Nephron progenitor cell (in vitro differentiated cells): ENCODE results near the gene POU6F1.

Experiments used
- DNase-seq: peaks from one replicate; pipeline ENCODE4 v3.0.0; 2021
- H3K27ac Mint-ChIP-seq: 2 replicates; pipeline ENCODE4 v1.8.0; 2021; ENCODE audit warnings: mild to moderate bottlenecking, moderate library complexity, mixed read lengths
- H3K27me3 Mint-ChIP-seq: 2 replicates; pipeline ENCODE4 v1.8.0; 2021; ENCODE audit warnings: mild to moderate bottlenecking, low read depth, mixed read lengths; ENCODE audit not compliant: poor library complexity
- H3K36me3 Mint-ChIP-seq: 2 replicates; pipeline ENCODE4 v1.8.0; 2021; ENCODE audit warnings: low read depth, mixed read lengths
- H3K4me1 Mint-ChIP-seq: 2 replicates; pipeline ENCODE4 v1.8.0; 2021; ENCODE audit warnings: mixed read lengths
- H3K4me3 Mint-ChIP-seq: 2 replicates; pipeline ENCODE4 v1.8.0; 2021; ENCODE audit warnings: mild to moderate bottlenecking, moderate library complexity, mixed read lengths
- H3K9me3 Mint-ChIP-seq: 2 replicates; pipeline ENCODE4 v1.8.0; 2021; ENCODE audit warnings: mild to moderate bottlenecking, moderate library complexity, mixed read lengths
- CTCF ChIP-seq: fragments of 200-600 bp; sonication (generic); IDR thresholded peaks from 2 replicates; pipeline ENCODE4 v1.5.0; 2021; ENCODE audit warnings: antibody characterized with exemption

Gene POU6F1

GRCh38 chr12:51198568-51199365 is 19.1 kb downstream of the POU6F1 start:
- H3K4me1 Mint-ChIP-seq: peaks cover 11% of the 10 kb centered on the region
- TF ChIP-seq CTCF: no peak
- no peaks in the 10 kb centered on the region for H3K9me3 Mint-ChIP-seq
- H3K27me3 Mint-ChIP-seq: peaks cover 5% of the 10 kb centered on the region
- no peak for DNase-seq
- no peak overlapping the region for H3K4me3 Mint-ChIP-seq
- no peaks in the 10 kb centered on the region for H3K36me3 Mint-ChIP-seq
- H3K27ac Mint-ChIP-seq: no peak overlapping the region

- H3K27me3 Mint-ChIP-seq: no peaks in the 10 kb centered on the region
- no peak for DNase-seq
- no peak overlapping the region for H3K4me3 Mint-ChIP-seq
- H3K9me3 Mint-ChIP-seq: no peaks in the 10 kb centered on the region
- H3K27ac Mint-ChIP-seq: no peak overlapping the region
- H3K4me1 Mint-ChIP-seq: peaks cover 11% of the 10 kb centered on the region
- no peaks in the 10 kb centered on the region for H3K36me3 Mint-ChIP-seq
- TF ChIP-seq CTCF: no peak
These were observed 19.9 kb downstream of the POU6F1 start for GRCh38 chr12:51197736-51198567.

GRCh38 chr12:51196547-51196946 is 21.3 kb downstream of the POU6F1 start:
- no peak for DNase-seq
- no peak overlapping the region for H3K4me3 Mint-ChIP-seq
- TF ChIP-seq CTCF: no peak
- H3K4me1 Mint-ChIP-seq: peaks cover 11% of the 10 kb centered on the region
- H3K27ac Mint-ChIP-seq: no peak overlapping the region
- no peaks in the 10 kb centered on the region for H3K27me3 Mint-ChIP-seq
- no peaks in the 10 kb centered on the region for H3K9me3 Mint-ChIP-seq
- no peaks in the 10 kb centered on the region for H3K36me3 Mint-ChIP-seq

- H3K9me3 Mint-ChIP-seq: no peaks in the 10 kb centered on the region
- no peaks in the 10 kb centered on the region for H3K27me3 Mint-ChIP-seq
- peaks cover 15% of the 10 kb centered on the region for H3K4me1 Mint-ChIP-seq
- DNase-seq: no peak
- no peak overlapping the region for H3K4me3 Mint-ChIP-seq
- no peak overlapping the region for H3K27ac Mint-ChIP-seq
- H3K36me3 Mint-ChIP-seq: no peaks in the 10 kb centered on the region
- TF ChIP-seq CTCF: no peak
These were observed 22.0 kb downstream of the POU6F1 start for GRCh38 chr12:51195841-51196240.

- Mint-ChIP-seq H3K36me3 (no peaks in the 10 kb centered on the region), H3K4me1 (peaks cover 29% of the 10 kb centered on the region), H3K27ac (no peak overlapping the region), H3K27me3 (peaks cover 5% of the 10 kb centered on the region), H3K9me3 (no peaks in the 10 kb centered on the region), H3K4me3 (no peak overlapping the region)
- no peak for TF ChIP-seq CTCF
- DNase-seq: no peak
These were observed 25.6 kb downstream of the POU6F1 start for GRCh38 chr12:51192284-51192671.
